Stimulated activated CD8-positive, alpha-beta memory T cell treated with anti-CD3 and anti-CD28 coated beads, Interleukin-7, amount 100 ng/mL, for 48 hours (primary cell): ENCODE data around the gene TLN1.

Source experiments
- DNase-seq, 2 donors: peaks; one replicate each; pipeline ENCODE4 v3.0.0-alpha.2; 2020; ENCODE audit warnings: low read depth in 1 of 2; ENCODE audit errors: extremely low read depth in 1 of 2

The TLN1 gene

GRCh38 chr9:35687306-35687705 is 44.7 kb downstream of the TLN1 start:
- DNase-seq, result no peak

GRCh38 chr9:35686222-35687203 is 45.5 kb downstream of the TLN1 start:
- no peak for DNase-seq

GRCh38 chr9:35685506-35685905 is 46.5 kb downstream of the TLN1 start:
- no peak for DNase-seq

- DNase-seq, result no peak
Measured at GRCh38 chr9:35684921-35685320, 47.1 kb downstream of the TLN1 start.

DNA sequence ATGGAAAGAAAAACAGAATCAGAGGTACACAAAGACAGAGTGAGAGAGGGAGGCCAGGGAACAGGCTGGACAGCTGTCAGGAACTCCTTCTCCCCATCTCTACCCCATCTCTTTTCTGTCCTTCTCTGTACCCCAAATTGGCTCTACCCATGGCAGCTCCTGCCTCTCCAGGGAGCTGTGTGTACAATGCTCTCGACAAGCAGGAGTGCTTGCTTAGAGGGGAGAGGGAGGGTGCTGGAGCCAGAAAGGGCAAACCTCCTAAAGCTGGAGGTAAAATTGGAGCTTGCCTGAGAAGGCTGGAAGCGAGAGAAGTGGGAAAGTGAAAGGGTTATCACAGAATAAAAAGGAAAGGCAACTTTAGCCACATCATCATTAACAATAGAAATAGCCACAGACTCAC is 48.7 kb downstream of the TLN1 start:
- no peak for DNase-seq

DNA sequence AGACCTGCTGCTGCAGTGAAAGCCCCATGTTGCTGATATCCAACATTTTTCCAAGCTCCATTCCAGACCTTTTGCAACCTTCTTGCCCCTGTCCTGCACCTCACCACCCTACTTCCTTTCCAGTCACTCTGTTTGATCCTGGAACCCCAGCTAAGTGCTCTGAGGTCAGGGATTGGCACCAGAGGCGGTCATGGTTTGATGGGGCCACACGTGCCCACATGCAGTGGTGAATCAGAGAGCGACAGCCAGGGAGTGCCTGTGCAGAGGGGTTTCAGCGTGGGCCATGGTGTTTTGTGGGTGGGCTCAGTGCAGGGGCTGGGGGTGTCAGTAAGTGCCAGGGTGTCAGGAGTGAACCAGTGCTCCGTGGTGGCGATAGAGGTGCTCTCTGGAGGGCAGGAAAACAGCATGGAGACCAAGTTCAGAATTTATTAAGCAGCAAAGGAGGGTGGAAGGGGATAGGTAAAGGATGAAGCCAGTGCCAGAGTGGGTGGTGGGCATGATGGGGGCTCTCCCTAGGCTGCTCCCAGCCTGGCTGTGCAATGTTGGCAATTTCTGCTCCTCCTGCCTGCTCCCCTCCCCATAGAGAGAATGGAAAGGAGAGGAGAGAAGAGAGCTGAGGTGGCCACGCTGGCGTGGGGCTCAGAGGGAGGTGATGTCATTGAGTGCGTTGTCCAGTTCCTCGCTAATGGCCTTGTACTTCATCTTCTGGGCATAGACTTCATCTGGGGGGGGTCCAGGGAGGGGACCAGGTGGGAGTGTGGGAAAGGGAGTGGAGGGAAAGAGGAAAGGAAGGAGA is 49.3 kb downstream of the TLN1 start:
- no peak for DNase-seq

GRCh38 chr9:35682051-35682450 is 49.9 kb downstream of the TLN1 start:
- no peak for DNase-seq

DNA sequence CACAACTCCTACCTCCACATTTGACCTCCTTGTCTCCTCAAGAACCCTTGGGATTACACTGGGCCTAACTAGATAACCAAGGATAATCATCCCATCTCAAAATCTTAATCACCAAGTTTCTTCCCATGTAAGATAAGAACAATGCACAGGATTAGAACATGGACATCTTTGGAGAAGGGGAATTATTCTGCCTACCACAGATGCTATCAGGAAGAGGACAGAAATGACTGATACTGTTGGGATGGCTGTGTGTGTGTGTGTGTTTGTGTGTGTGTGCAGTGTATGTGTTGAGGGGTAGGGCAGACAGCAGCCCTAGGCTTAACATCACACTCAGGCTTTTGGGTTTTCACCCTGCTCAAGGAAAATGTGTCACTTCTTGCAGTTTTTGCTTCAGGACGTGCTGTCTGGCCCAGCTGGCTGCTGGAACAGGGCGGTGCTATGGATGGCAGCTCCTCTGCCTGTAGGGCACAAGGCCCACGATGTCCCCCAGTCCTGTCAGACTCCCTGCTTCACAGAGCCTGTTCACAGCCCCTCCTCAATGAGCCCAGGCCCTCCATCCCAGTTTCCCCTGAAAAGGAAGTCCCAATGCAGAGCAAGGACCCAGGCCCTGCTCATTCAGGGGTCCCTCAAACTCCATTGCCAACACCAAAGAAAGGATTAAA is 50.5 kb downstream of the TLN1 start:
- no peak for DNase-seq

- no peak for DNase-seq
Measured at GRCh38 chr9:35680331-35681105, 51.5 kb downstream of the TLN1 start.

DNA sequence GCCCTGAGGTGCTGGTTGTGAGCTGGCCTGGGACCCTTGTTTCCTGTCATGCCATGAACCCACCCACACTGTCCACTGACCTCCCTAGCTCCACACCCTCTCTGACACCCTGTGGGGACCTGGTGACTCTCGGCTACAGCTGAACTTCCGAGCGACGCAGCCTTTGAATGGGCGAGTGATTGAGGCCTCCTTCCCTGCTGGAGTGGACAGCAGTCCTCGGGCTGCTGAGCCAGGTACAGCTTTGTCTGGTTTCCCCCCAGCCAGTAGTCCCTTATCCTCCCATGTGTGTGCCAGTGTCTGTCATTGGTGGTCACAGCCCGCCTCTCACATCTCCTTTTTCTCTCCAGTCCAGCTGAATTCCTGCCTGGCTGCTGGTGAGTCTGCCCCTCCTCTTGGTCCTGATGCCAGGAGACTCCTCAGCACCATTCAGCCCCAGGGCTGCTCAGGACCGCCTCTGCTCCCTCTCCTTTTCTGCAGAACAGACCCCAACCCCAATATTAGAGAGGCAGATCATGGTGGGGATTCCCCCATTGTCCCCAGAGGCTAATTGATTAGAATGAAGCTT is 52.1 kb downstream of the TLN1 start:
- no peak for DNase-seq

DNA sequence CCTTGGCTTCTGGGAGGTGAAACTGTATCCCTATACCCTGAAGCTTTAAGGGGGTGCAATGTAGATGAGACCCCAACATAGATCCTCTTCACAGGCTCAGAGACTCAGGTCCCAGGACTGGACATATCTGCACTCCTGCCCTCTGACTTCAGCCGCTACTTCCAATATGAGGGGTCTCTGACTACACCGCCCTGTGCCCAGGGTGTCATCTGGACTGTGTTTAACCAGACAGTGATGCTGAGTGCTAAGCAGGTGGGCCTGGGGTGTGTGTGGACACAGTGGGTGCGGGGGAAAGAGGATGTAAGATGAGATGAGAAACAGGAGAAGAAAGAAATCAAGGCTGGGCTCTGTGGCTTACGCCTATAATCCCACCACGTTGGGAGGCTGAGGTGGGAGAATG is 52.9 kb downstream of the TLN1 start:
- DNase-seq, result no peak

DNA sequence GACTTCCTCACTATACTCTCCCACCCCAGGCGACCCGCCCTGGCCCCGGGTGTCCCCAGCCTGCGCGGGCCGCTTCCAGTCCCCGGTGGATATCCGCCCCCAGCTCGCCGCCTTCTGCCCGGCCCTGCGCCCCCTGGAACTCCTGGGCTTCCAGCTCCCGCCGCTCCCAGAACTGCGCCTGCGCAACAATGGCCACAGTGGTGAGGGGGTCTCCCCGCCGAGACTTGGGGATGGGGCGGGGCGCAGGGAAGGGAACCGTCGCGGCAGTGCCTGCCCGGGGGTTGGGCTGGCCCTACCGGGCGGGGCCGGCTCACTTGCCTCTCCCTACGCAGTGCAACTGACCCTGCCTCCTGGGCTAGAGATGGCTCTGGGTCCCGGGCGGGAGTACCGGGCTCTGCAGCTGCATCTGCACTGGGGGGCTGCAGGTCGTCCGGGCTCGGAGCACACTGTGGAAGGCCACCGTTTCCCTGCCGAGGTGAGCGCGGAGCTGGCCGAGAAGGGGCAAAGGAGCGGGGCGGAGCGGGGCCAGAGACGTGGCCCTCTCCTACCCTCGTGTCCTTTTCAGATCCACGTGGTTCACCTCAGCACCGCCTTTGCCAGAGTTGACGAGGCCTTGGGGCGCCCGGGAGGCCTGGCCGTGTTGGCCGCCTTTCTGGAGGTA is 56.1 kb downstream of the TLN1 start:
- no peak for DNase-seq

GRCh38 chr9:35675204-35675603 is 56.8 kb downstream of the TLN1 start:
- DNase-seq, result no peak

DNA sequence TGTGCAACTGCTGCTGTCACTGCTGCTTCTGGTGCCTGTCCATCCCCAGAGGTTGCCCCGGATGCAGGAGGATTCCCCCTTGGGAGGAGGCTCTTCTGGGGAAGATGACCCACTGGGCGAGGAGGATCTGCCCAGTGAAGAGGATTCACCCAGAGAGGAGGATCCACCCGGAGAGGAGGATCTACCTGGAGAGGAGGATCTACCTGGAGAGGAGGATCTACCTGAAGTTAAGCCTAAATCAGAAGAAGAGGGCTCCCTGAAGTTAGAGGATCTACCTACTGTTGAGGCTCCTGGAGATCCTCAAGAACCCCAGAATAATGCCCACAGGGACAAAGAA is 58.0 kb downstream of the TLN1 start:
- DNase-seq, result no peak

DNA sequence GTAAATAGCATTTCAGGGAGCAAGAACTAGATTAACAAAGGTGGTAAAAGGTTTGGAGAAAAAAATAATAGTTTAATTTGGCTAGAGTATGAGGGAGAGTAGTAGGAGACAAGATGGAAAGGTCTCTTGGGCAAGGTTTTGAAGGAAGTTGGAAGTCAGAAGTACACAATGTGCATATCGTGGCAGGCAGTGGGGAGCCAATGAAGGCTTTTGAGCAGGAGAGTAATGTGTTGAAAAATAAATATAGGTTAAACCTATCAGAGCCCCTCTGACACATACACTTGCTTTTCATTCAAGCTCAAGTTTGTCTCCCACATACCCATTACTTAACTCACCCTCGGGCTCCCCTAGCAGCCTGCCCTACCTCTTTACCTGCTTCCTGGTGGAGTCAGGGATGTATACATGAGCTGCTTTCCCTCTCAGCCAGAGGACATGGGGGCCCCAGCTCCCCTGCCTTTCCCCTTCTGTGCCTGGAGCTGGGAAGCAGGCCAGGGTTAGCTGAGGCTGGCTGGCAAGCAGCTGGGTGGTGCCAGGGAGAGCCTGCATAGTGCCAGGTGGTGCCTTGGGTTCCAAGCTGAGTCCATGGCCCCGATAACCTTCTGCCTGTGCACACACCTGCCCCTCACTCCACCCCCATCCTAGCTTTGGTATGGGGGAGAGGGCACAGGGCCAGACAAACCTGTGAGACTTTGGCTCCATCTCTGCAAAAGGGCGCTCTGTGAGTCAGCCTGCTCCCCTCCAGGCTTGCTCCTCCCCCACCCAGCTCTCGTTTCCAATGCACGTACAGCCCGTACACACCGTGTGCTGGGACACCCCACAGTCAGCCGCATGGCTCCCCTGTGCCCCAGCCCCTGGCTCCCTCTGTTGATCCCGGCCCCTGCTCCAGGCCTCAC is 58.6 kb downstream of the TLN1 start, which contains the start of gene CA9:
Gene CA9, plus strand, starts transcription at position 797 of the 893 bp plus-strand sequence. Its CDS starts 32 bp downstream, at position 829.
- no peak for DNase-seq

DNA sequence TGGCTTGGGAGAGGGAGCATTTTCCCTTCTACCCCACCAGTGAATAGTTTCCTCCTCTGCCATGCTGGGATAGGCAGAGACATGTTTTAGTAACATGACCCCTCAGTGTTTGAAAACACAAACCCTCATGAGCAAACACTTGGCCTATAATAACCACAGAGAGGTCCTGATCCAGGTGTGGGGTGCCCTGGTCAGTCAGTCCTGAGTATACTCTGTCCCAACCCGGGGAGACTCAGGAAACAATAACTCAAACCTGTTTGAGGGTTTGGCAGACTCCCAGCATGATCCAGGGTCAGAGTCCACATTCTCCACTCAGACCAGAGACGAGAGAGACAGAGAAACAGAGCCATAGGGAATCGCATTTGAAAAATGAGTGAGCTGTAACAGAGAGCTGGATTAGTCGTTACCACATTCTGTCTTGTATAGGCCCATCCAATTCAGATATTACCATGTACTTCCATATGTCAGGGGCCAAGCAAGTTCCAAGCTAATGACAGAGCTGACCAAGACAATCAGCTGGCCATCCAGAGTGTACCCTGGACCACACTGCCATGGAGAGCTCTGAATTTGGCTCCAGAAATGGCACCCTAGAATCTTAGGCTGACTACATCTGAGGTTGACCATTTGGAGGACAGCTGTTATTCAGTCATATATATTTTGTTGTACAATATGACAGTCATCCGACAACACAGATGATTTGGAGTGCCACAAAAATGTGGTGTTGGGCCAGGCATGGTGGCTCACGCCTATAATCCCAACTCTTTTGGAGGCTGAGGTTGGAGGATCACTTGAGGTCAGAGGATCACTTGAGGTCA is 62.5 kb downstream of the TLN1 start:
- DNase-seq, result no peak

GRCh38 chr9:35667939-35668338 is 64.1 kb downstream of the TLN1 start:
- DNase-seq, result no peak

DNA sequence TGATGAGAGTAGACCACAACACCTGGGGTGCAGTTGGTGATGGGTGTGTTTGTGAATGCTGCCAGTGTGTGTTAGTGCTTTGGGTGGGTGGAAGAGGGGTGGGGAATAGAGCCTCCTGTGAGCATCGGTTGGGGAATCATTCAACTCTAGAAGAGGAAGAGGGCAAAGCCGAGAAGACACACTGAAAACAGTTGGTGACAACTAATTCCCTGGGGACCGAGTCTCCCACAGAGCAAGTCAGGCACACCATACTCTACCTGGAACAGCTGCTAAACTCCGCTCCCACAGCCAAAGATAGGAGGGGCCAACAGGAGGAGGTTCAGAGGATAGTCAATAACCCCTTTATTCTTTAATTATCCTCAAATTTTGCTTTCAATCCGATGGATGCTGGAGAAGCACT is 65.4 kb downstream of the TLN1 start:
- DNase-seq, result no peak
